Stimulated activated CD4-positive, alpha-beta T cell treated with anti-CD3 and anti-CD28 coated beads, Interleukin-1b, Interleukin-23, amount 100 ng/mL, for 48 hours (primary cell): ENCODE results near the gene CHST9.
"Not testable (repeated sequence)": the region's sequence is repeated elsewhere in the genome, so short reads cannot be mapped to it uniquely, and the experiment has no call there.

Experiments used
- DNase-seq: peaks from one replicate; pipeline ENCODE4 v3.0.0-alpha.2; 2020

Gene CHST9

GRCh38 chr18:27171993-27172392, 13.1 kb downstream of the CHST9 start:
- no peak for DNase-seq

DNA sequence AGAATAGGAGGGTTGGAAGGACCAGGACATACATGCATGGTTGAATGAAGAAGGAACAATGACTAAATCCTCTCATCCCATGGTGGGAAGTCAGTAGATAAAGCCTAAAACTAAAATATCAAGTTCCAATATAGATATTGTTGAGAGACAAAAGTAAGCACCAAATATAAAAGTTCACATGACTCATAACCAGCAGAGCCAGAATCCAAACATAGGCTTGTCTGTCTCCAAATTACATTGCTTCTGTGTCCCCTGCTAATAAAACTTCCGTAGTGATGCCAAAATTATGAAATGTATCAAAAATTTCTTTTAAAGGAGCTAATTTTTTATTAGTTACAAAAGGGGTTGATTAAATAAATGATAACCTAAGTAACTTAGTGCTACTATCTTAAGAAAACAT, 19.7 kb downstream of the CHST9 start:
- no peak for DNase-seq

- DNase-seq = no peak
These were observed 20.2 kb downstream of the CHST9 start for GRCh38 chr18:27164905-27165304.

GRCh38 chr18:27163197-27163716, 21.9 kb downstream of the CHST9 start:
- not testable (repeated sequence) for DNase-seq

- DNase-seq = not testable (repeated sequence)
These were observed 35.9 kb downstream of the CHST9 start for GRCh38 chr18:27149240-27149639.

- no peak for DNase-seq
These were observed 40.4 kb downstream of the CHST9 start for GRCh38 chr18:27144672-27145071.

DNA sequence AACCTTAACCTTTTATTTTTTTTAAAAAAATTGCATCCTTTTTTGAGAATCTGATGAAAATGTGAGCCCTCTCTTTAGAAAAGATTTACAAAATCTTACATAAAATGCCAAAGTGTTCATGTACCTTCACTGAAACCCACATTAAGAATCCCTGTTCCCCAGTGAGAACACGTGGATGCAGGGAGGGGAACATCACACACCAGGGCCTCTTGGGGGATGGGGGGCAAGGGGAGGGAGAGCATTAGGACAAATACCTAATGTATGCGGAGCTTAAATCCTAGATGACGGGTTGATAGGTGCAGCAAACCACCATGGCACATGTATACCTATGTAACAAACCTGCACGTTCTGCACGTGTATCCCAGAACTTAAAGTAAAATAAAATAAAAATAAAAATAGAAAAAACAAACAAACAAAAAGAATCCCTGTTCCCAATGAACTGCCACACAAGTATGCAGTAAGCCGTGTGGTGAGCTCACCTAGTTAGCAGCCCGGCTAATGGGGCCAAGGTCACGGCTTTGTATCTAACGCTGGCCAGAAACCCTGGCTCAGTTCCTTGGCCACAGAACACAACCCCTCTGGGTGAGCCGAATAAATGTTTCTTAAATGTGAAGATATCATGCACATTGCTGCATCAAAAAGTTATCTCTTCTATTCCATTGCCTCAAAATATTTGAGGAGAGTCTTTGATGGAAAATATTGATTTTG, 41.4 kb downstream of the CHST9 start:
- no peak for DNase-seq

DNA sequence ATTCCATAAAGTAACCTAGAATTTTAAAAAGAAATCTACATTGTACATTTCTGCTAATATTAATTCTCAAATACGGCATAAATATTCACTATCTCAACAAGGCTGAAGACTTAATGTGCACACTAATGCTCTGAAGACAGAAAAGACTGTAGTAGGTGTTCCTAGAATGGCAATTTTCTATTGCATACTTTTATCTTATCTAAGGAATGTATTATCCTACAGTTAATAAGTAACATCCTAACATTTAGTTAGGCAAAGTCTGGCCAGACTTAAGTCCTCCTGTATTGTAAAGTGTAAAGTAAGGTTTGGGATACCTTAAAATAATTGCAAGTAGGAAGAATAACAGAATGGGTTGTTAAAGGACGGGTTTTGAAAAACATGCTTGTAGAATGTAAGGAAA, 42.2 kb downstream of the CHST9 start:
- DNase-seq = no peak

DNA sequence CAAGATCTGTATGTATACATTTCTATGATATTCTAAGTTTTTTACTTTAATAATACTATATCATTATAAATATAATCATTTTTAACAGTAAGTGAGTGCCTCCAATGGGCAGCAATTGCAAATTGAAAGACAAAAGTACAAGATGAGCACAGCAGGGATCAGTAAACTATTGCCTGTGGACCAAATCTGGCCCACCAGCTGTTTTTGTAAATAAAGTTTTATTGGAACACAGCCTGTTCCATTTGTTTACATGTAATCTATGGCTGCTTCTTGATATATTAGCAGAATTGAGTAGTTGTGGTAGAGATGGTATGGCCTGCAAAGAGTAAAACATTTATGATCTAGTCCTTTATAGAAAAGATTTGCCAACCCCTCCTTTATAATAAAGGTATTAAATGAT, 43.2 kb downstream of the CHST9 start:
- no peak for DNase-seq

- DNase-seq = no peak
These were observed 47.0 kb downstream of the CHST9 start for GRCh38 chr18:27138079-27138478.

GRCh38 chr18:27136208-27136535, 48.9 kb downstream of the CHST9 start:
- DNase-seq = no peak

- no peak for DNase-seq
These were observed 49.5 kb downstream of the CHST9 start for GRCh38 chr18:27135504-27136207.

- no peak for DNase-seq
These were observed 55.0 kb downstream of the CHST9 start for GRCh38 chr18:27130065-27130630.

DNA sequence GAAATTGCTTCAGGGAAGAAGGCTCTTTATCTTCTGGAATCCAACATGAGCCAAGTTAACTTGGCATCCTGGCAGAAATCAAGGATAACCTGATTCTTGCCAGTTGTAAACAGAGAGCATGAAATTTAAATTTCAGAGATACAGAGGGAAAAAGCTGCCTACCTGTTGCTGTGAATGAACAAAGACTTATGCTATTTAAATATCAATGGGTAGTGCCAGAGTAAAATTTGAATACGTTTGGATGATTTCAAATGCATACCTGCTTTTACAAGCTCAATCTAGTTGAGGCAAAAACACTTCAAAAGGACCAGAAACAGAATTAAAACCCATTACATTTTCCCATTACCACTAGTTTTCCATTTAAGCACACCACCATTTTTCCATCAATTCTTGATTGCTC, 60.9 kb downstream of the CHST9 start:
- no peak for DNase-seq

GRCh38 chr18:27121108-27121507, 64.0 kb downstream of the CHST9 start:
- DNase-seq = no peak

DNA sequence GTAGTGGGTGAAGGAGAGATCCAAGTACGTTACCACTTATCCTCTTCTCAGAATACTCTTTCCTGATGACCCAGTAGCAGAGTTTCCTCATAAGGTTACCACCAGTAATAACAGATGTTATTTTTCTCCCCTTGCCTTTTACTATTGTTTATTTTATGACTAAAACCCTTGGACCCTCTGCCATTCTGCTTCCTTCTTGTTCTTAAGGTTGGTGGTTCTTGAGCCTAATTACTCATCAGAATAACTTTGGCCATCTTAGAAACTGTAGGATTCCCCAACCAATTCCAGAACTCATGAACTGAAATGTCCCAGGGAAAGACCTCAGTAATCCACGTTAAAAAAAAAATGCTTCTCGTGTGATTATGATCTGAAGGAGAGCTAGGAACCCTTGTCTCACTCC, 64.9 kb downstream of the CHST9 start:
- no peak for DNase-seq

DNA sequence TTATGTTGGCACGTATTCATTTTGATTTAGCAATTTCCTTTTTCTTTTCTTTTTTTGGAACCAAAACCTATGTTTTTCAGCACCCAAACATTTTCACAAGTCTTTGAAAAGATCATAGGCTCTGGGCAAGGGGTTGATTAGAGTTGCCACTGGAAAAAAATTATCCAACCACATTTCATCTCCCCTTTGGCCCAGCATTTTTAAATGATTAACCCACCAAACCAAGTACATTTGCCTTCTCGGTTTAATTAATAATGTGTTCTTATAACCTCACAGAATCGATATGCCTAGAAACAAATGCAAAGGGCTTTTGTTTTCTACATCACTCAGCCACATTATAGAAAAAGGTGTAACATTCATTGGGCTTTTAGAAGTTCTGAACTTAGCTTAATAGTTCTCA, 66.1 kb downstream of the CHST9 start:
- DNase-seq = no peak

- DNase-seq = no peak
These were observed 70.3 kb downstream of the CHST9 start for GRCh38 chr18:27114842-27115241.

- DNase-seq = no peak
These were observed 71.8 kb downstream of the CHST9 start for GRCh38 chr18:27113358-27113757.

DNA sequence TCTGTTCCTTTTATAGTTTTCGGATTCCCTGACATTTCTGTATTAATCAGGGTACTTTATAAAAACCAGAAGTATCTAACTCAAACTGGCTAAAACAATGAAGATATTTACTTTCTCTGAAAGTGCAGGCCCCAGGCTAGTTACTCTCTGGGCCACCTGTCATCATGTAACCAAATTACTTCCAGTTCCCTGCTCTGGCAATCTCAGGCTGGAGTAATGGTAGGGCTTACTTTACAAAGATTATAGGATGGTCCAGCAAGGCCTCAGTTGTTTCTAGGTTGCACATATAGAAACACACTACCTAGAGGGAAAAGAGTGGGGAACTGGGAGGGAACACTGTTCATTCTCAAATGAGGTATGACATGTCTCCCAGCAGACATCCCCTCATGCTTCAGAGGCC, 74.8 kb downstream of the CHST9 start:
- DNase-seq = no peak

DNA sequence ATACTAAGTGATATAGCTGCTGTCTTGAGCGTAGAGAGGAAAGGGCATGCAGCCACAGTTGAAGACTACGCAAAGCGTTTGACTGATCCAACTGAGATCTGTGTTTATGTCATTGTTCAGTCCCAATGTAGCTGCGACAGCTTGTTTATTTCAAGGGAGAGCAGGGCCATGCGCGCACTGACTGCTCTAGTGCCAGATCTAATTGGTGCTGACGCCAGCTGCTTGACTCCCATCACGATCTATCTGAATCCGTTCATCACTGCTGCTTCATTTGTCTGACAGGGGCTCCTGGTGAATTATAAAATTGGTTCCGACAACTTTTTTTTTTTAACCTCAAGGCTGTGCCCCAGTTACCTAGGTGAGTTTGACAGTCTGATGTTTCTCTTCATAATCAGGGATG, 75.7 kb downstream of the CHST9 start:
- DNase-seq = no peak

DNA sequence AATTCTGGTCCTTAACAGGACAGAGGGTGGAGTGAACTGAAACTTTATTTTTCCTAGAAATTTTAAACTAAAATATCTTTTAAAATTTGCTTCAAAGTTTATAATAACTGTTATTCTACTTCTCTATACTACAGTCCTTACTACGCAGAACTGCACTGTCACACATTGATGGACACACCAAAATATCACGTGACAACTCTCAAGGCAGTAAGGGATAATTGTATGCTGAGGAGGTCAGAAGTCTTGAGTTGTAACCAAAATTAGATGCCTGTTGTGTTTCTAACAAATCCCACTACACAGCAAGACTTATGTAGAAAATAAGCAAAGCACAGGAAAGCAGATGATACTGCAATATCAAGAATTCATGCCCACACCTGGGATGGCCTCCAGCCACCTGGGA, 76.3 kb downstream of the CHST9 start:
- DNase-seq = no peak

- no peak for DNase-seq
These were observed 80.4 kb downstream of the CHST9 start for GRCh38 chr18:27104743-27105142.

DNA sequence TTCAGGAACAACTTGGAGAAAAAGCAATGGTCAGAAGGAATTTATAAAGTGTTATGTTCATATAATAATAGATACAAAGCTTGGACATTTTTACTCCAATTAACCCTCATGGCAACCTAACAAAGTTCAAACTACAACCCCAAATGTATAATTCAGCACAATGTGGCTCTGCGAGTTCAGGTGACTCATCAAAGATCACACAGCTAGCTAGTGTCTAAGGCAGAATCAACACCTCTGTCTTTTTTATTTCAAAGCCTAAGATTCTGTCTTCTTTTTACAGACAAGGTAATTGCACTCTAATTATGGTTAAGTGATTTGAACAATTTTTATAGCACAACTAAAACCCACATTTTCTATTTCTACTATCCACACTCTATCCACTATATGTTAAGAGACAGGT, 90.5 kb downstream of the CHST9 start:
- DNase-seq = no peak
